ENCODE measurements around the gene VTI1A. TPM values are rescaled to one million over a fixed set of nuclear protein-coding genes. Genes with fewer than 3 reads are reported as not detected.

The VTI1A gene
- total and polyA plus RNA-seq, 2 of the 4 experiments (the other 2 are of a cell fraction): 9.7 to 24.9 TPM

DNA sequence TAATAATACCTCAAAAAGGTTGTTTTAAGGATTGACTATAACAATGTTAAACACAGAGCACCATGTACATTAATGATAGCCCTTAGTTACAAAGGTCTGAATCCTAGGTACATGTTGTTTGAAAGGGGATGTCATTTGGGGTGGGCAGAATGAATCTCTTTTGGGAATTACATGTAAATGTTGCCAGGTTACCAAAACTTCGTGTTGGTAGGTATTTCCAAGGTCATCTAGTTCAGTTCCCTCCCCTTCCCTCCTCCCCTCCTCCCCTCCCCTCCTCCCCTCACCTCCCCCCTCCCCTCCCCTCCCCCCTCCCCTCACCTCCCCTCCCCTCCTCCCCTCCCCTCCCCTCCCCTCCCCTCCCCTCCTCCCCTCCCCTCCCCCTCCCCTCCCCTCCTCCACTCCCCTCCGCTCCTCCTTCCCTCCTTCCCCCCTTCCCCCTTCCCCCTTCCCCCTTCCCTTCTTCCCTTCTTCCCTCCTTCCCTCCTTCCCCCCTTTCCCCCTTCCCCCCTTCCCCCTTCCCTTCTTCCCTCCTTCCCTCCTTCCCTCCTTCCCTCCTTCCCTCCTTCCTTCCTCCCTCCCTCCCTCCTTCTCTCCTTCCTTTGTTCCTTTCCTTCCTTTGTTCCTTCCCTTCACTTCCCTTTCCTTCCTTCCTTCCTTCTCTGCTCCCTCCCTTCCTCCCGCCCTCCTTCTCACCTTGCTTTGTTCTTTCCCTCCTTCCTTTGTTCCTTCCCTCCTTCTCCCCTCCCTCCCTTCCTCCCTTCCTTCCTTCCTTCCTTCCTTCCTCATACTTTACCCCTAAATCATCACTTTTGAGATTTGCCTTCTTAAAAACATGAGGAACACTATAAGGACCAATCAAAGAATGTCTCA lies 8.1 kb downstream of the VTI1A start:
- in situ Hi-C loops (cut with MboI; ENCODE audit: low sequenced_read_pairs) (no loop called here), intact Hi-C loops (cut with micrococcal nuclease) (no loop called here), dilution Hi-C loops (cut with HindIII; ENCODE audit: low sequenced_read_pairs, unreplicated experiment) (no loop called here)
- no peak overlapping the region for H2BK120ac ChIP-seq (ENCODE audit: low read depth, low read length)
- H2AFZ ChIP-seq (replicated peaks; ENCODE audit: low read length, poor library complexity): no peak overlapping the region
- no peak for TF ChIP-seq RFX5 (IDR thresholded peaks at IDR 0.05; ENCODE audit: low read depth, low read length)
- TF ChIP-seq MAZ (IDR thresholded peaks at IDR 0.05; ENCODE audit: borderline replicate concordance, low read depth, low read length): no peak
- H3K4me2 ChIP-seq (ENCODE audit: low read depth, low read length): no peak overlapping the region; the same call in 1 of the 2 replicates
- ATAC-seq (ENCODE audit: low read depth) (no peak), DNase-seq (no peak)
- H2BK15ac ChIP-seq (ENCODE audit: low read depth, low read length): no peak overlapping the region
- no peaks in the 10 kb centered on the region for H3K9me3 ChIP-seq (ENCODE audit: control insufficient read depth, insufficient read depth, low read length)
- no peak overlapping the region for H3K27ac ChIP-seq (ENCODE audit: insufficient read depth, low read length)
- WGBS, 2 experiments (ENCODE audit: extremely low coverage in 2 of 2, insufficient read length in 1 of 2): 100% methylated on average over 1 of the region's 3 CpGs; no CpG with 5 or more reads in 1 of the 2 experiments
- 0 out of 2 replicates have a peak, but pooled peaks cover 3% of the 10 kb centered on the region for H3K9me1 ChIP-seq (ENCODE audit: insufficient read depth, low read length)
- no peak overlapping the region; the same call in 1 of the 2 replicates for H2AK5ac ChIP-seq (ENCODE audit: low read depth, low read length)
- H3K36me3 ChIP-seq (ENCODE audit: control insufficient read depth, insufficient read depth, low read length): no peaks in the 10 kb centered on the region
- ChIA-PET POLR2A (ENCODE audit: unreplicated experiment) (no interaction called here), CTCF (no interaction called here)
- no peak overlapping the region for H3K9ac ChIP-seq (ENCODE audit: low read depth, low read length)
- H4K8ac ChIP-seq (ENCODE audit: low read depth in 2 of 2, low read length in 2 of 2): no peak overlapping the region
- no peak overlapping the region for H3K18ac ChIP-seq (ENCODE audit: low read depth, low read length)
- 0 out of 2 replicates have a peak, but pooled peaks cover 2% of the 10 kb centered on the region for H3K4me1 ChIP-seq (ENCODE audit: control insufficient read depth, insufficient read depth, low read length)
- no peak overlapping the region for H2BK5ac ChIP-seq (ENCODE audit: low read depth, low read length, poor library complexity, severe bottlenecking)
- H4K5ac ChIP-seq (ENCODE audit: low read depth, low read length): no peak overlapping the region
- no peak overlapping the region for H3K4ac ChIP-seq (ENCODE audit: low read depth, low read length)
- H2BK20ac ChIP-seq (ENCODE audit: low read depth, low read length): no peak overlapping the region
- H3K27me3 ChIP-seq (ENCODE audit: control insufficient read depth, insufficient read depth, low read length): no peaks in the 10 kb centered on the region
- no TSS peak for BruUV-seq (replicated peaks)
- H3K79me1 ChIP-seq (ENCODE audit: low read depth in 1 of 2, low read length in 2 of 2): peaks cover 27 to 29% of the 10 kb centered on the region in 2 experiments
- no peak overlapping the region for H2AK9ac ChIP-seq (replicated peaks; ENCODE audit: low read depth, low read length, poor library complexity)
- no peak overlapping the region for H3K4me3 ChIP-seq (ENCODE audit: insufficient read depth, low read depth, low read length)
- no peaks in the 10 kb centered on the region for H4K20me1 ChIP-seq (ENCODE audit: insufficient read depth, low read length)
- no peak overlapping the region for H3K23ac ChIP-seq (ENCODE audit: low read depth, low read length)
- H4K91ac ChIP-seq (ENCODE audit: insufficient read depth, low read depth, low read length): no peak overlapping the region
- no peak overlapping the region for H3K14ac ChIP-seq (replicated peaks; ENCODE audit: low read depth, low read length)
- H3K56ac ChIP-seq (ENCODE audit: extremely low read depth, insufficient read depth, low read length): no peak overlapping the region

Measured in IMR-90 (cell line).